Measurements from ENCODE around the gene CLEC7A.

CLEC7A gene

DNA sequence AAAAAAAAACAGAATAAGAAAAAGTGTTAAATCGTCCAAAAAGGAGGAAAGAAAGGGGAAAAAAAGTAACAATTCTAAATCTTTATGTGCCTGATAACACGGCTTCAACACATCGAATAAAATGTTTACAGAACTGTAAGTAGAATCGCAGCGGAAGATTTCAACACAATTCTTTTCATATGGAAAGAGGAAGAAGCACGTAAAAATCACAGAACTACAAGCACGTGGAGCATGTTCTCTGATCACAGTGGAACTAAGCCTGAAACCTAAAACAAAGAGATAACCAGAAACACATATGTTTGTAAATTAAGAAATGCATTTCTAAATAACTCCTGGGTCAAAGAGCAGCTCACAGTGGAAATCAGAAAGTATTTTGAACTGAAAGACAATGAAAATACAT, 8.7 kb downstream of the CLEC7A start:
- Histone ChIP-seq H3K4me3 (ENCODE audit: low read depth, low read length) (no peak overlapping the region), H3K4me1 (ENCODE audit: control insufficient read depth, insufficient read depth, low read length) (no peaks in the 10 kb centered on the region), H3K9me3 (ENCODE audit: control insufficient read depth, insufficient read depth, low read depth, low read length) (no peaks in the 10 kb centered on the region), H3K36me3 (ENCODE audit: control insufficient read depth in 2 of 2, insufficient read depth in 1 of 2, low read length in 2 of 2) (no peaks in the 10 kb centered on the region), H3K27ac (ENCODE audit: extremely low read depth, low read depth, low read length) (no peak overlapping the region)
- CTCF ChIA-PET: no interaction called here
- no peak for TF ChIP-seq ZNF707 (tag by site-specific recombination; IDR thresholded peaks at IDR 0.05)
- POLR2A ChIA-PET: no interaction called here

DNA sequence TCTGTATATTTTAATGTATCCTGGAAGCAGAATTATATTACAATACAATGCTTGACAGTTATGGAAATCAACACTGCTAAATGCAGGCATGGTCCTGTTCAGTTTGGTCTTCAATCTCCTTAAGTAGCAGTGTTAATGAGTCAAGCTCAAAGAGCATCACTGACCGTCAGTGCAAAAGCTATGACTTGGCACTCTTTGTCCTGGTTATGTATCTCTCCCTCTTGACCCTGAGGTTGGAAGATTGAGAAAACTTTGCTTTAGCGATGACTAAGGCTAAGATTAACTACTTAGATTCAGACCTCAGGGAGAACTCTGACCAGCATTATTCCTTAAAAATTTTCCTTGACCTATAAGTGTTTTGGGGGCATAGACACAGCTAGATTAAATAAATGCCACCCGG, 10.9 kb downstream of the CLEC7A start:
- no peaks in the 10 kb centered on the region for H3K4me1 ChIP-seq (ENCODE audit: control insufficient read depth, insufficient read depth, low read length)
- TF ChIP-seq TRIM28 (IDR thresholded peaks at IDR 0.05; ENCODE audit: borderline replicate concordance, low read length) (no peak), ZNF24 (tag by site-specific recombination; IDR thresholded peaks at IDR 0.05) (no peak), ZBTB20 (tag by site-specific recombination; IDR thresholded peaks at IDR 0.05) (no peak), ZNF76 (tag by site-specific recombination; IDR thresholded peaks at IDR 0.05; ENCODE audit: borderline replicate concordance, low read depth) (no peak), ZNF416 (tag by site-specific recombination; IDR thresholded peaks at IDR 0.05) (no peak), ZNF350 (tag by site-specific recombination; IDR thresholded peaks at IDR 0.05) (no peak), ZNF23 (tag by site-specific recombination; IDR thresholded peaks at IDR 0.05; ENCODE audit: borderline replicate concordance) (no peak), ZNF354C (tag by site-specific recombination; IDR thresholded peaks at IDR 0.05; ENCODE audit: borderline replicate concordance, low read depth) (no peak), ZNF623 (tag by site-specific recombination; IDR thresholded peaks at IDR 0.05) (no peak), ZNF174 (tag by site-specific recombination; IDR thresholded peaks at IDR 0.05) (no peak), ZNF701 (tag by site-specific recombination; IDR thresholded peaks at IDR 0.05) (no peak), ZBTB17 (tag by site-specific recombination; IDR thresholded peaks at IDR 0.05) (no peak)
- TF ChIP-seq, protein P1, sequence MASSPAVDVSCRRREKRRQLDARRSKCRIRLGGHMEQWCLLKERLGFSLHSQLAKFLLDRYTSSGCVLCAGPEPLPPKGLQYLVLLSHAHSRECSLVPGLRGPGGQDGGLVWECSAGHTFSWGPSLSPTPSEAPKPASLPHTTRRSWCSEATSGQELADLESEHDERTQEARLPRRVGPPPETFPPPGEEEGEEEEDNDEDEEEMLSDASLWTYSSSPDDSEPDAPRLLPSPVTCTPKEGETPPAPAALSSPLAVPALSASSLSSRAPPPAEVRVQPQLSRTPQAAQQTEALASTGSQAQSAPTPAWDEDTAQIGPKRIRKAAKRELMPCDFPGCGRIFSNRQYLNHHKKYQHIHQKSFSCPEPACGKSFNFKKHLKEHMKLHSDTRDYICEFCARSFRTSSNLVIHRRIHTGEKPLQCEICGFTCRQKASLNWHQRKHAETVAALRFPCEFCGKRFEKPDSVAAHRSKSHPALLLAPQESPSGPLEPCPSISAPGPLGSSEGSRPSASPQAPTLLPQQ (tag by site-specific recombination; IDR thresholded peaks at IDR 0.05): no peak
- TF ChIP-seq, protein P2, sequence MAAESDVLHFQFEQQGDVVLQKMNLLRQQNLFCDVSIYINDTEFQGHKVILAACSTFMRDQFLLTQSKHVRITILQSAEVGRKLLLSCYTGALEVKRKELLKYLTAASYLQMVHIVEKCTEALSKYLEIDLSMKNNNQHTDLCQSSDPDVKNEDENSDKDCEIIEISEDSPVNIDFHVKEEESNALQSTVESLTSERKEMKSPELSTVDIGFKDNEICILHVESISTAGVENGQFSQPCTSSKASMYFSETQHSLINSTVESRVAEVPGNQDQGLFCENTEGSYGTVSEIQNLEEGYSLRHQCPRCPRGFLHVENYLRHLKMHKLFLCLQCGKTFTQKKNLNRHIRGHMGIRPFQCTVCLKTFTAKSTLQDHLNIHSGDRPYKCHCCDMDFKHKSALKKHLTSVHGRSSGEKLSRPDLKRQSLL (tag by site-specific recombination; IDR thresholded peaks at IDR 0.05): no peak
- POLR2A ChIA-PET: no interaction called here
- H3K9me3 ChIP-seq (ENCODE audit: control insufficient read depth, insufficient read depth, low read depth, low read length): no peaks in the 10 kb centered on the region
- no peak overlapping the region for H3K4me3 ChIP-seq (ENCODE audit: low read depth, low read length)
- CTCF ChIA-PET: interaction anchor here (0.5 to 1.3 kb wide), 3 partner anchors 22 to 212 kb away, joined by 3 to 4 read pairs (median 3); no protein-coding TSS in a partner anchor
- H3K27ac ChIP-seq (ENCODE audit: extremely low read depth, low read depth, low read length): no peak overlapping the region
- H3K36me3 ChIP-seq (ENCODE audit: control insufficient read depth in 2 of 2, insufficient read depth in 1 of 2, low read length in 2 of 2): no peaks in the 10 kb centered on the region

DNA sequence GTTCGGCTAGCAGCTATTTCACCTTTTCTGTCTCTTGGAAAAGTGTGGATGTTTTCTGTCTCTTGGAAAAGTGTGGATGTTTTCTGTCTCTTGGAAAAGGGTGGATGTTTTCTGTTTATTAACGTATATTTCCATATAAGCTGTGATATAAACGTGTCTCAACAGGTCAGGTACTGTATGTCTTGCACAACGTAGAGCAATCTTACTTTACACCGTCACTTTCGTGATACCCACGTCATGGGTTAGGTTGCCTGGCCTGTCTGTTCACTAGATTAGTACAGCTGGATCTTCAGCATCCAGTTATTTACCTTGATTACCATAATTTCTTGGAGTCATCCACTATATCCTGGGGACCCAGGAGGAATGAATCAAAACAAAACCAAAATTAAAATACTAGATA, 14.1 kb downstream of the CLEC7A start:
- Histone ChIP-seq H3K4me1 (ENCODE audit: control insufficient read depth, insufficient read depth, low read length) (no peaks in the 10 kb centered on the region), H3K9me3 (ENCODE audit: control insufficient read depth, insufficient read depth, low read depth, low read length) (no peaks in the 10 kb centered on the region), H3K36me3 (ENCODE audit: control insufficient read depth in 2 of 2, insufficient read depth in 1 of 2, low read length in 2 of 2) (no peaks in the 10 kb centered on the region), H3K4me3 (ENCODE audit: low read depth, low read length) (no peak overlapping the region), H3K27ac (ENCODE audit: extremely low read depth, low read depth, low read length) (no peak overlapping the region)
- TF ChIP-seq OSR2 (tag by site-specific recombination; IDR thresholded peaks at IDR 0.05) (no peak), ZNF2 (tag by site-specific recombination; IDR thresholded peaks at IDR 0.05) (no peak), ZNF202 (tag by site-specific recombination; IDR thresholded peaks at IDR 0.05; ENCODE audit: borderline replicate concordance) (no peak), ZNF585B (tag by site-specific recombination; IDR thresholded peaks at IDR 0.05) (no peak), GLIS2 (tag by site-specific recombination; IDR thresholded peaks at IDR 0.05) (no peak), ZNF555 (tag by site-specific recombination; conservative IDR thresholded peaks at IDR 0.05) (no peak), ZNF600 (tag by site-specific recombination; IDR thresholded peaks at IDR 0.05) (no peak), ZNF549 (tag by site-specific recombination; IDR thresholded peaks at IDR 0.05) (no peak), ZEB2 (tag by site-specific recombination; IDR thresholded peaks at IDR 0.05) (no peak), ZBTB48 (tag by site-specific recombination; IDR thresholded peaks at IDR 0.05) (no peak), ZNF266 (tag by site-specific recombination; IDR thresholded peaks at IDR 0.05; ENCODE audit: low read depth) (no peak), ZNF416 (tag by site-specific recombination; IDR thresholded peaks at IDR 0.05) (no peak)
- TF ChIP-seq, protein P3, sequence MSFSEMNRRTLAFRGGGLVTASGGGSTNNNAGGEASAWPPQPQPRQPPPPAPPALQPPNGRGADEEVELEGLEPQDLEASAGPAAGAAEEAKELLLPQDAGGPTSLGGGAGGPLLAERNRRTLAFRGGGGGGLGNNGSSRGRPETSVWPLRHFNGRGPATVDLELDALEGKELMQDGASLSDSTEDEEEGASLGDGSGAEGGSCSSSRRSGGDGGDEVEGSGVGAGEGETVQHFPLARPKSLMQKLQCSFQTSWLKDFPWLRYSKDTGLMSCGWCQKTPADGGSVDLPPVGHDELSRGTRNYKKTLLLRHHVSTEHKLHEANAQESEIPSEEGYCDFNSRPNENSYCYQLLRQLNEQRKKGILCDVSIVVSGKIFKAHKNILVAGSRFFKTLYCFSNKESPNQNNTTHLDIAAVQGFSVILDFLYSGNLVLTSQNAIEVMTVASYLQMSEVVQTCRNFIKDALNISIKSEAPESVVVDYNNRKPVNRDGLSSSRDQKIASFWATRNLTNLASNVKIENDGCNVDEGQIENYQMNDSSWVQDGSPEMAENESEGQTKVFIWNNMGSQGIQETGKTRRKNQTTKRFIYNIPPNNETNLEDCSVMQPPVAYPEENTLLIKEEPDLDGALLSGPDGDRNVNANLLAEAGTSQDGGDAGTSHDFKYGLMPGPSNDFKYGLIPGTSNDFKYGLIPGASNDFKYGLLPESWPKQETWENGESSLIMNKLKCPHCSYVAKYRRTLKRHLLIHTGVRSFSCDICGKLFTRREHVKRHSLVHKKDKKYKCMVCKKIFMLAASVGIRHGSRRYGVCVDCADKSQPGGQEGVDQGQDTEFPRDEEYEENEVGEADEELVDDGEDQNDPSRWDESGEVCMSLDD (tag by site-specific recombination; IDR thresholded peaks at IDR 0.05): no peak
- CTCF ChIA-PET: no interaction called here
- POLR2A ChIA-PET: no interaction called here
